ENCODE data around the gene NRIP3.

NRIP3 gene

GRCh38 chr11:9037963-9038362 is 34.2 kb upstream of the NRIP3 start:
- no peak for ATAC-seq (ENCODE audit: insufficient read depth, low read depth)

GRCh38 chr11:9037046-9037780 is 33.4 kb upstream of the NRIP3 start:
- H3K9ac ChIP-seq (ENCODE audit: low read depth, low read length) = no peak overlapping the region
- no peak overlapping the region for H3K4me2 ChIP-seq (ENCODE audit: insufficient read depth, low read length)
- DNase-seq (no peak), ATAC-seq (ENCODE audit: insufficient read depth, low read depth) (no peak)
- no peaks in the 10 kb centered on the region for H3K9me3 ChIP-seq (ENCODE audit: insufficient read depth, low read length, severe bottlenecking)
- H3K27me3 ChIP-seq (ENCODE audit: insufficient read depth, low read length, poor library complexity) = peaks cover 22% of the 10 kb centered on the region
- H2AFZ ChIP-seq (ENCODE audit: low read depth, low read length) = no peak overlapping the region
- H3K36me3 ChIP-seq (ENCODE audit: insufficient read depth, low read length) = no peaks in the 10 kb centered on the region
- H3K27ac ChIP-seq (ENCODE audit: low read length) = no peak overlapping the region
- no peak for TF ChIP-seq EZH2 (IDR thresholded peaks at IDR 0.05; ENCODE audit: borderline replicate concordance, low read depth, low read length, severe bottlenecking)
- TF ChIP-seq CTCF (IDR thresholded peaks at IDR 0.05; ENCODE audit: borderline replicate concordance, extremely low read depth, low read length, poor library complexity, severe bottlenecking) = no peak
- H3K4me1 ChIP-seq (ENCODE audit: insufficient read depth, low read length) = no peaks in the 10 kb centered on the region
- no peaks in the 10 kb centered on the region for H3K79me2 ChIP-seq (ENCODE audit: insufficient read depth, low read length)
- no peaks in the 10 kb centered on the region for H4K20me1 ChIP-seq (ENCODE audit: insufficient read depth, low read length)
- H3K4me3 ChIP-seq (ENCODE audit: low read depth in 1 of 2, low read length in 2 of 2) = no peak overlapping the region

More at GRCh38 chr11:9037963-9038362, 34.2 kb upstream of the NRIP3 start:
- no peak for TF ChIP-seq CTCF (IDR thresholded peaks at IDR 0.05; ENCODE audit: borderline replicate concordance, extremely low read depth, low read length, poor library complexity, severe bottlenecking)
- TF ChIP-seq EZH2 (IDR thresholded peaks at IDR 0.05; ENCODE audit: borderline replicate concordance, low read depth, low read length, severe bottlenecking) = no peak
- H3K9me3 ChIP-seq (ENCODE audit: insufficient read depth, low read length, severe bottlenecking) = no peaks in the 10 kb centered on the region
- H2AFZ ChIP-seq (ENCODE audit: low read depth, low read length) = no peak overlapping the region
- H3K4me1 ChIP-seq (ENCODE audit: insufficient read depth, low read length) = no peaks in the 10 kb centered on the region
- no peak overlapping the region for H3K4me3 ChIP-seq (ENCODE audit: low read depth in 1 of 2, low read length in 2 of 2)
- H3K27me3 ChIP-seq (ENCODE audit: insufficient read depth, low read length, poor library complexity) = peaks cover 26% of the 10 kb centered on the region
- H4K20me1 ChIP-seq (ENCODE audit: insufficient read depth, low read length) = no peaks in the 10 kb centered on the region
- no peak for DNase-seq
- H3K27ac ChIP-seq (ENCODE audit: low read length) = no peak overlapping the region
- no peak overlapping the region for H3K9ac ChIP-seq (ENCODE audit: low read depth, low read length)
- no peaks in the 10 kb centered on the region for H3K36me3 ChIP-seq (ENCODE audit: insufficient read depth, low read length)
- no peaks in the 10 kb centered on the region for H3K79me2 ChIP-seq (ENCODE audit: insufficient read depth, low read length)
- no peak overlapping the region for H3K4me2 ChIP-seq (ENCODE audit: insufficient read depth, low read length)

- Histone ChIP-seq H3K4me2 (ENCODE audit: insufficient read depth, low read length) (no peak overlapping the region), H3K9ac (ENCODE audit: low read depth, low read length) (no peak overlapping the region), H3K79me2 (ENCODE audit: insufficient read depth, low read length) (no peaks in the 10 kb centered on the region), H3K27me3 (ENCODE audit: insufficient read depth, low read length, poor library complexity) (peaks cover 2% of the 10 kb centered on the region), H3K9me3 (ENCODE audit: insufficient read depth, low read length, severe bottlenecking) (no peaks in the 10 kb centered on the region), H3K27ac (ENCODE audit: low read length) (no peak overlapping the region), H2AFZ (ENCODE audit: low read depth, low read length) (no peak overlapping the region), H3K36me3 (ENCODE audit: insufficient read depth, low read length) (no peaks in the 10 kb centered on the region), H3K4me1 (ENCODE audit: insufficient read depth, low read length) (no peaks in the 10 kb centered on the region), H3K4me3 (ENCODE audit: low read depth in 1 of 2, low read length in 2 of 2) (no peak overlapping the region), H4K20me1 (ENCODE audit: insufficient read depth, low read length) (no peaks in the 10 kb centered on the region)
- DNase-seq (no peak), ATAC-seq (ENCODE audit: insufficient read depth, low read depth) (no peak)
- TF ChIP-seq CTCF (IDR thresholded peaks at IDR 0.05; ENCODE audit: borderline replicate concordance, extremely low read depth, low read length, poor library complexity, severe bottlenecking) = no peak
- TF ChIP-seq EZH2 (IDR thresholded peaks at IDR 0.05; ENCODE audit: borderline replicate concordance, low read depth, low read length, severe bottlenecking) = no peak
These were observed 26.8 kb upstream of the NRIP3 start for GRCh38 chr11:9030601-9031000.
